HepG2 (cell line): ENCODE measurements around the gene BRMS1. TPM values are rescaled to one million over a fixed set of nuclear protein-coding genes. Genes with fewer than 3 reads are reported as not detected.

ENCODE experiments used
- ATAC-seq: fragments of 200-7000 bp; cut with Tn5 transposase; 3 replicates; pipeline ENCODE4 v1.9.1; 2020; ENCODE audit warnings: mild to moderate bottlenecking, moderate library complexity
- Bru-seq: library from RNA; stranded (reverse); fragments of 400-500 nt; gene quantifications from one replicate; lab custom pipeline; 2021; lab: Mats Ljungman, UMichigan
- BruChase-seq, 2 experiments: library from RNA; stranded (reverse); fragments of 400-500 nt; gene quantifications; one replicate each; lab custom pipeline; 2021; lab: Mats Ljungman, UMichigan
- BruUV-seq: library from RNA; stranded (reverse); fragments of 400-500 nt; replicated peaks from 2 replicates; lab custom pipeline; 2021; lab: Mats Ljungman, UMichigan
- CTCF ChIA-PET: fragments of 300-600 bp; formaldehyde crosslinking; extraction: SDS; loops from one replicate; lab custom pipeline; 2021; ENCODE audit warnings: low total read pairs, inconsistent platforms, low intra/inter-chr PET ratio; lab: Yijun Ruan, JAX
- POLR2A ChIA-PET: fragments of 350-600 bp; sonication (Branson Sonifier 250); formaldehyde crosslinking; loops from one replicate; lab custom pipeline; 2020; ENCODE audit warnings: antibody characterized with exemption, inconsistent platforms; lab: Yijun Ruan, JAX
- DNase-seq: peaks from one replicate; pipeline ENCODE4 v3.0.0-alpha.2; 2015; ENCODE audit warnings: low spot score
- FAIRE-seq: peaks from 3 replicates; lab custom pipeline; 2011; peaks lifted over from hg19 to GRCh38; lab: Jason Lieb, UNC
- H2AFZ ChIP-seq: one replicate; pipeline ENCODE4 v1.6.1; 2011; ENCODE audit warnings: low read length, inconsistent platforms
- H3K27ac ChIP-seq: fragments of 300-600 bp; 3 replicates; pipeline ENCODE4 v1.8.0; 2011; ENCODE audit warnings: mixed run types, mild to moderate bottlenecking, mixed read lengths, low read length, inconsistent platforms; ENCODE audit not compliant: insufficient read depth; ENCODE audit errors: extremely low read length
- H3K27me3 ChIP-seq, 2 experiments: fragments of 200-600 bp in 1 of 2; 2 replicates in 1 of 2; 3 replicates in 1 of 2; pipeline versions ENCODE4 v1.6.0 to v1.8.0; 2011; ENCODE audit warnings: low read length in 2 of 2, mild to moderate bottlenecking in 2 of 2, moderate library complexity in 2 of 2, inconsistent platforms in 1 of 2; ENCODE audit not compliant: insufficient read depth in 2 of 2, control insufficient read depth in 1 of 2
- H3K36me3 ChIP-seq, 2 experiments: fragments of 200-600 bp in 1 of 2; replicated peaks in 1 of 2; 2 replicates in 1 of 2; 3 replicates in 1 of 2; pipeline versions ENCODE4 v1.5.1 to v1.8.0; 2011; ENCODE audit warnings: low read length in 2 of 2, inconsistent platforms in 1 of 2; ENCODE audit not compliant: insufficient read depth in 2 of 2, control insufficient read depth in 1 of 2
- H3K4me1 ChIP-seq: 2 replicates; pipeline ENCODE4 v1.5.1; 2012; ENCODE audit warnings: low read length, inconsistent platforms; ENCODE audit not compliant: insufficient read depth
- H3K4me2 ChIP-seq: 2 replicates; pipeline ENCODE4 v1.6.0; 2011; ENCODE audit warnings: low read depth, low read length, inconsistent platforms
- H3K4me3 ChIP-seq, 3 experiments: fragments of 200-600 bp in 1 of 3; sonication (generic), shearing (Covaris generic) in 1 of 3; replicated peaks in 1 of 3; 2 replicates each; pipeline ENCODE4 v1.5.1; 2011 to 2016; ENCODE audit warnings: low read length in 3 of 3, inconsistent platforms in 2 of 3, low read depth in 2 of 3, mild to moderate bottlenecking in 2 of 3, control low read depth in 1 of 3, mixed read lengths in 1 of 3; ENCODE audit not compliant: insufficient read depth in 1 of 3
- H3K79me2 ChIP-seq: one replicate; pipeline ENCODE4 v1.6.1; 2011; ENCODE audit warnings: low read length, inconsistent platforms; ENCODE audit not compliant: insufficient read depth
- H3K9ac ChIP-seq: 2 replicates; pipeline ENCODE4 v1.6.0; 2011; ENCODE audit warnings: mild to moderate bottlenecking, low read depth, low read length, inconsistent platforms; ENCODE audit not compliant: insufficient read depth
- H3K9me3 ChIP-seq: 2 replicates; pipeline ENCODE4 v1.5.1; 2012; ENCODE audit warnings: mild to moderate bottlenecking, low read length
- H4K20me1 ChIP-seq: 2 replicates; pipeline ENCODE4 v1.6.0; 2011; ENCODE audit warnings: inconsistent platforms, mild to moderate bottlenecking, low read length, moderate library complexity; ENCODE audit not compliant: insufficient read depth
- CEBPB ChIP-seq: IDR thresholded peaks from 2 replicates; pipeline ENCODE4 v1.6.1; 2011; ENCODE audit warnings: low read depth, low read length, improper control_type of control experiment, borderline replicate concordance
- FOXK2 ChIP-seq: fragments of 450-650 bp; IDR thresholded peaks from 2 replicates; pipeline ENCODE4 v1.6.1; 2016
- HNRNPH1 ChIP-seq: fragments of 200-400 bp; formaldehyde crosslinking; optimal IDR thresholded peaks from 2 replicates; pipeline ENCODE3; 2017; ENCODE audit warnings: mild to moderate bottlenecking, low read depth, low read length
- KAT2B ChIP-seq: fragments of 150-350 bp; IDR thresholded peaks from 2 replicates; pipeline ENCODE4 v1.6.1; 2014; ENCODE audit warnings: low read depth, low read length, borderline replicate concordance
- MAFK ChIP-seq, 2 experiments: IDR thresholded peaks in 1 of 2; conservative IDR thresholded peaks in 1 of 2; 2 replicates each; pipeline ENCODE4 v1.6.1; 2011; ENCODE audit warnings: improper control_type of control experiment in 2 of 2, low read length in 2 of 2
- MEF2D ChIP-seq: sonication (generic); formaldehyde crosslinking; IDR thresholded peaks from 2 replicates; pipeline ENCODE4 v1.5.1; 2020; ENCODE audit warnings: mild to moderate bottlenecking, missing genetic modification reagents
- MYC ChIP-seq: sonication (generic); formaldehyde crosslinking; IDR thresholded peaks from 2 replicates; pipeline ENCODE4 v1.9.0; 2021; ENCODE audit warnings: missing genetic modification reagents, borderline replicate concordance
- PLSCR1 ChIP-seq: sonication (generic); formaldehyde crosslinking; IDR thresholded peaks from 2 replicates; pipeline ENCODE4 v1.5.0; 2020; ENCODE audit warnings: missing genetic modification reagents, mild to moderate bottlenecking, borderline replicate concordance
- SETDB1 ChIP-seq: sonication (generic); formaldehyde crosslinking; IDR thresholded peaks from 2 replicates; pipeline ENCODE4 v1.5.1; 2020; ENCODE audit warnings: missing genetic modification reagents, mild to moderate bottlenecking, borderline replicate concordance
- TFDP1 ChIP-seq: IDR thresholded peaks from 2 replicates; pipeline ENCODE4 v1.6.1; 2016; ENCODE audit warnings: missing compliant biosample characterization, missing genetic modification reagents, borderline replicate concordance
- TP53 ChIP-seq: sonication (generic); formaldehyde crosslinking; conservative IDR thresholded peaks from 2 replicates; pipeline ENCODE4 v1.4.0; 2020; ENCODE audit warnings: missing genetic modification reagents
- ZFP37 ChIP-seq: sonication (generic); formaldehyde crosslinking; IDR thresholded peaks from 2 replicates; pipeline ENCODE4 v1.4.0; 2020; ENCODE audit warnings: missing genetic modification reagents, borderline replicate concordance
- ZNF337 ChIP-seq: sonication (generic); formaldehyde crosslinking; IDR thresholded peaks from 2 replicates; pipeline ENCODE4 v1.5.1; 2020; ENCODE audit warnings: missing genetic modification reagents, low read depth, mild to moderate bottlenecking, borderline replicate concordance
- ZNF629 ChIP-seq: sonication (generic); formaldehyde crosslinking; conservative IDR thresholded peaks from 2 replicates; pipeline ENCODE4 v1.5.0; 2020; ENCODE audit warnings: missing genetic modification reagents
- ZNF775 ChIP-seq: sonication (generic); formaldehyde crosslinking; IDR thresholded peaks from 2 replicates; pipeline ENCODE4 v1.4.0; 2020; ENCODE audit warnings: missing genetic modification reagents, mild to moderate bottlenecking, moderate library complexity, borderline replicate concordance
- ZNF839 ChIP-seq: sonication (generic); formaldehyde crosslinking; IDR thresholded peaks from 2 replicates; pipeline ENCODE4 v1.4.0; 2020; ENCODE audit warnings: missing genetic modification reagents, mild to moderate bottlenecking, borderline replicate concordance
- WGBS: methylation state at CpG from one replicate; pipeline ENCODE4 v1.1.6; 2017; ENCODE audit warnings: low lambda C conversion rate; 5-methylcytosine and 5-hydroxymethylcytosine counted together
- in situ Hi-C: cut with HindIII; loops from 2 replicates; pipeline ENCODE4 v1.10.0; 2017; ENCODE audit warnings: low pct_unique_long_range_greater_than_20kb; ENCODE audit not compliant: extremely low pct_ligation_motif_present
- intact Hi-C: fragments of 100-400 bp; cut with micrococcal nuclease; formaldehyde crosslinking; loops from one replicate; pipeline ENCODE4 v1.10.0; 2022; ENCODE audit not compliant: unreplicated experiment
- long read RNA-seq, 2 experiments: library from RNA in 1 of 2; library from polyadenylated mRNA in 1 of 2; stranded (forward) in 1 of 2; unstranded in 1 of 2; transcript quantifications; one replicate each; pipeline ENCODE4 v2.0.0, GENCODE V29; 2019 to 2022
- polyA minus RNA-seq, 3 experiments: library from RNA; depleted of rRNA, polyadenylated mRNA; stranded (reverse); fragments of >200 nt; gene quantifications; 2 replicates each; pipeline ENCODE4 v1.2.3, GENCODE V29; 2011; ENCODE audit warnings: low replicate concordance in 1 of 3
- polyA plus RNA-seq, 8 experiments: library from polyadenylated mRNA; depleted of rRNA in 3 of 8; stranded (reverse) in 7 of 8; unstranded in 1 of 8; fragments of >200 nt; fragmentation: Illumina TruSeq in 4 of 8; extraction: Trizol in 4 of 8; gene quantifications; 2 replicates each; pipeline versions ENCODE4 v1.2.1 to v1.2.3, GENCODE V29; 2011 to 2016; ENCODE audit warnings: low read depth in 4 of 8, missing spikeins in 1 of 8, mixed read lengths in 1 of 8; ENCODE audit not compliant: insufficient read depth in 1 of 8
- total RNA-seq, 5 experiments: library from RNA; depleted of rRNA; stranded (reverse); fragments of >200 nt; fragmentation: Illumina TruSeq; extraction: Trizol; gene quantifications; 2 replicates each; pipeline ENCODE4 v1.2.3, GENCODE V29; 2016; ENCODE audit warnings: low read depth in 1 of 5

Gene BRMS1
- total RNA-seq (2016; rRNA removed; fragmentation: Illumina TruSeq; extraction: Trizol) = 55.7 and 63.1 TPM in 2 replicates
- 15.1 and 18.0 TPM in 2 replicates for total RNA-seq (2016; cell fraction: cytosol; rRNA removed; fragmentation: Illumina TruSeq; extraction: Trizol; ENCODE audit: low read depth)
- total RNA-seq (2016; cell fraction: insoluble cytoplasmic fraction; rRNA removed; fragmentation: Illumina TruSeq; extraction: Trizol) = 55.6 and 65.9 TPM in 2 replicates
- 28.2 and 32.2 TPM in 2 replicates for total RNA-seq (2016; cell fraction: membrane; rRNA removed; fragmentation: Illumina TruSeq; extraction: Trizol)
- 23.2 and 25.5 TPM in 2 replicates for total RNA-seq (2016; cell fraction: nucleus; rRNA removed; fragmentation: Illumina TruSeq; extraction: Trizol)
- polyA plus RNA-seq (2011; rRNA removed) = 15.8 and 16.8 TPM in 2 replicates
- polyA plus RNA-seq (2011; cell fraction: cytosol; rRNA removed) = 15.3 and 20.1 TPM in 2 replicates
- polyA plus RNA-seq (2011; cell fraction: nucleus; rRNA removed) = 19.9 and 20.4 TPM in 2 replicates
- polyA plus RNA-seq (2012) = 8.8 and 11.6 TPM in 2 replicates
- polyA plus RNA-seq (2016; cell fraction: cytosol; fragmentation: Illumina TruSeq; extraction: Trizol; ENCODE audit: low read depth) = 11.6 and 12.3 TPM in 2 replicates
- polyA plus RNA-seq (2016; cell fraction: insoluble cytoplasmic fraction; fragmentation: Illumina TruSeq; extraction: Trizol; ENCODE audit: low read depth) = 54.5 and 57.6 TPM in 2 replicates
- polyA plus RNA-seq (2016; cell fraction: membrane; fragmentation: Illumina TruSeq; extraction: Trizol; ENCODE audit: low read depth) = 20.8 and 22.1 TPM in 2 replicates
- polyA plus RNA-seq (2016; cell fraction: nucleus; fragmentation: Illumina TruSeq; extraction: Trizol; ENCODE audit: insufficient read depth, low read depth) = 38.8 and 42.9 TPM in 2 replicates
- 8.1 and 30.0 TPM in 2 replicates for polyA minus RNA-seq (2011; rRNA and poly(A)+ RNA removed; ENCODE audit: low replicate concordance)
- polyA minus RNA-seq (2011; cell fraction: cytosol; rRNA and poly(A)+ RNA removed) = 2.9 TPM in 2 replicates
- polyA minus RNA-seq (2011; cell fraction: nucleus; rRNA and poly(A)+ RNA removed) = 4.2 and 5.5 TPM in 2 replicates
- percentile 62 among the genes with signal in this experiment for Bru-seq, nascent RNA
- BruChase-seq, experiment 1, labeled RNA remaining after a 6-hour chase = percentile 73 among the genes with signal in this experiment
- BruChase-seq, experiment 2, labeled RNA remaining after a 2-hour chase = percentile 64 among the genes with signal in this experiment
- long read RNA-seq, experiment 1, transcript BRMS1-201 (10 exons, 1,445 nt) = major isoform, 37 of 47 reads
- long read RNA-seq, experiment 1, partial matches to known transcripts = 0 of 47 reads
- long read RNA-seq, experiment 1, other reads (novel, unspliced or antisense) = 7 of 47 reads
- long read RNA-seq, experiment 2, transcript BRMS1-201 (10 exons, 1,445 nt) = major isoform, 21 of 83 reads
- long read RNA-seq, experiment 2, partial matches to known transcripts = 48 of 83 reads
- long read RNA-seq, experiment 2, other reads (novel, unspliced or antisense) = 11 of 83 reads

DNA sequence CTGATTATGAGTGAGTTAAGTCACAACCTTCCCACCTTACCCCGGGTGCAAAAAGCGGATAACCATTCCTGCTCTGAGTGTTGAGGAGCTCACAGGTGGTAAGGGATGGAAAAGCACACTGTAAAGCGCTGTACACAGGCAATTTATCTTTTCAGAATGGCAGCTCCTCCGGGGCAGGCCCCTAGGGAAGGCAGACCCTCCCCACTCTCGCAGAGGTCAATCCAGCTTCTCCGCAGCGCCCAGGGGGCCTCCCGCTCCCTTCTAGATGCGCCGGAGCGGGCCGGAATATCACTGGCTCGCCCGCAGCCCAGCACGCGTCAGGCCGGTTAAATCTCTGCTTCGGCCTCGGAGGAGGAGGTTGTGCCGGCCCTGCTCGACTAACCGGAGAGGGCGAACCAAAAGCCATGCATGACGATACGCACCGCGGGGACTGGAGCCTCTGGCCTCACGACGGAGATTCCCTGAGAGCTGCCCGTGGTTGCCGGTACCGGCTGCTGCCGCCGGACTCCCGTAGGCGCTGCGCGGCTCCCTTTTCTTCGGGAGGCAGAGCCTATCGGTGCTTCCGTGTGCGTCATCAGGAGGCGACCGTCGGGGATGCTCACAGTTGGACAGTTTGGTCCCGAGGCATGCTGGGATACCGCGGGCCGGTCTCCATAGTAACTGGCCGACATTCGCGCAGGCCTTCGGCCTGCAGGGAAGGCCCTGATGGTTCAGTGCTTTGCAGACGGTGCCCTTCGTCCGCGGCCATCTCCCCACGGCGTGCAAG, at the start of gene BRMS1:
Gene BRMS1, minus strand, starts transcription at position 555 of the 766 bp plus-strand sequence. CDS start 2,870 bp downstream, outside the sequence.
- peak within 1 kb of the TSS; percentile 86 for H3K27ac ChIP-seq
- H3K36me3 ChIP-seq = peaks cover 14 to 23% of the 10 kb centered on the region in 2 experiments; a peak in 4 of 5 replicates
- peaks cover 42% of the 10 kb centered on the region for H3K79me2 ChIP-seq
- DNase-seq (peak; percentile 94), ATAC-seq (peak; percentile 82), FAIRE-seq (peak; percentile 85)
- 0% methylated on average over 7 of the region's 59 CpGs for WGBS
- H2AFZ ChIP-seq = no peak within 1 kb of the TSS
- in situ Hi-C loops (no loop called here), intact Hi-C loops (no loop called here)
- no peaks in the 10 kb centered on the region for H4K20me1 ChIP-seq
- ChIA-PET POLR2A (interaction anchor here (1.0 to 2.1 kb wide), 3 partner anchors 9 to 32 kb away, joined by 4 to 8 read pairs (median 5); partner anchors contain the start of genes CD248 and RIN1), CTCF (no interaction called here)
- H3K4me3 ChIP-seq = peak within 1 kb of the TSS; percentile 90 to 93 (median 93)
- H3K27me3 ChIP-seq = no peaks in the 10 kb centered on the region; a peak in 1 of 5 replicates
- BruUV-seq = no TSS peak
- H3K4me2 ChIP-seq = peak within 1 kb of the TSS; percentile 95
- peak within 1 kb of the TSS; percentile 94 for H3K9ac ChIP-seq
- H3K9me3 ChIP-seq = no peaks in the 10 kb centered on the region
- peaks cover 49% of the 10 kb centered on the region for H3K4me1 ChIP-seq
- TF ChIP-seq ZNF337 (CRISPR knock-in tag) = peak; percentile 49; the same call in 1 of the 2 replicates
- no peak for TF ChIP-seq ZNF629 (CRISPR knock-in tag)
- no peak for TF ChIP-seq SETDB1
- TF ChIP-seq ZFP37 = no peak
- no peak for TF ChIP-seq MAFK (conservative IDR thresholded peaks at IDR 0.05 in 1 of 2, IDR thresholded peaks at IDR 0.05 in 1 of 2; ENCODE audit: low read length in 2 of 2)
- peak; percentile 64; the same call in 1 of the 2 replicates for TF ChIP-seq MEF2D (CRISPR knock-in tag)
- no peak for TF ChIP-seq CEBPB
- peak; percentile 57; the same call in 1 of the 2 replicates for TF ChIP-seq MYC
- no peak for TF ChIP-seq HNRNPH1
- TF ChIP-seq PLSCR1 (CRISPR knock-in tag) = no peak
- no peak for TF ChIP-seq TP53
- no peak for TF ChIP-seq ZNF775 (CRISPR knock-in tag)
- TF ChIP-seq FOXK2 = 0 out of 2 replicates have a peak, but pooled peaks have one; percentile 18
- TF ChIP-seq ZNF839 (CRISPR knock-in tag) = peak; percentile 72; the same call in 1 of the 2 replicates
- TF ChIP-seq TFDP1 (CRISPR knock-in tag) = peak; percentile 48; the same call in 1 of the 2 replicates
- no peak for TF ChIP-seq KAT2B
